HepG2 (cell line): ENCODE data around the gene NCOA1. TPM values are rescaled to one million over a fixed set of nuclear protein-coding genes. Genes with fewer than 3 reads are reported as not detected.

Source experiments
- ATF1 ChIP-seq: IDR thresholded peaks from 2 replicates; pipeline ENCODE4 v1.6.1; 2016; ENCODE audit warnings: mild to moderate bottlenecking, control low read depth
- BCL6 ChIP-seq: IDR thresholded peaks from 2 replicates; pipeline ENCODE4 v1.6.1; 2016; ENCODE audit warnings: missing genetic modification reagents, missing compliant biosample characterization
- GATA4 ChIP-seq: sonication (generic); IDR thresholded peaks from 2 replicates; pipeline ENCODE4 v1.6.1; 2016; ENCODE audit warnings: antibody characterized with exemption, low read depth, borderline replicate concordance
- IRX3 ChIP-seq: sonication (generic); formaldehyde crosslinking; IDR thresholded peaks from 2 replicates; pipeline ENCODE4 v1.8.1; 2023; ENCODE audit warnings: mild to moderate bottlenecking, low read depth, missing genetic modification reagents, borderline replicate concordance
- MAFK ChIP-seq, 2 experiments: IDR thresholded peaks in 1 of 2; conservative IDR thresholded peaks in 1 of 2; 2 replicates each; pipeline ENCODE4 v1.6.1; 2011; ENCODE audit warnings: improper control_type of control experiment in 2 of 2, low read length in 2 of 2
- MZF1 ChIP-seq: sonication (generic); formaldehyde crosslinking; IDR thresholded peaks from 2 replicates; pipeline ENCODE4 v1.8.1; 2023; ENCODE audit warnings: mild to moderate bottlenecking, missing genetic modification reagents, borderline replicate concordance
- NCOA1 ChIP-seq: sonication (generic); formaldehyde crosslinking; IDR thresholded peaks from 2 replicates; pipeline ENCODE4 v1.9.0; 2021; ENCODE audit warnings: missing genetic modification reagents
- NFRKB ChIP-seq: fragments of 450-650 bp; IDR thresholded peaks from 2 replicates; pipeline ENCODE4 v1.6.1; 2017
- PTBP1 ChIP-seq: fragments of 200-400 bp; formaldehyde crosslinking; IDR thresholded peaks from 2 replicates; pipeline ENCODE4 v1.6.1; 2018; ENCODE audit warnings: low read length, low read depth; ENCODE audit not compliant: poor library complexity, severe bottlenecking
- SOX5 ChIP-seq: IDR thresholded peaks from 2 replicates; pipeline ENCODE4 v1.6.1; 2016; ENCODE audit warnings: borderline replicate concordance
- SP140L ChIP-seq: sonication (generic); formaldehyde crosslinking; IDR thresholded peaks from 2 replicates; pipeline ENCODE4 v1.4.0; 2020; ENCODE audit warnings: missing genetic modification reagents, borderline replicate concordance
- TRIM24 ChIP-seq: sonication (generic); formaldehyde crosslinking; IDR thresholded peaks from 2 replicates; pipeline ENCODE4 v1.8.0; 2022; ENCODE audit warnings: mild to moderate bottlenecking, missing genetic modification reagents
- ZNF264 ChIP-seq: sonication (generic); formaldehyde crosslinking; IDR thresholded peaks from 2 replicates; pipeline ENCODE4 v1.4.0; 2020; ENCODE audit warnings: missing genetic modification reagents
- ZNF446 ChIP-seq: sonication (generic); formaldehyde crosslinking; IDR thresholded peaks from 2 replicates; pipeline ENCODE4 v1.5.0; 2020; ENCODE audit warnings: mild to moderate bottlenecking, missing genetic modification reagents
- ZNF468 ChIP-seq: sonication (generic); formaldehyde crosslinking; IDR thresholded peaks from 2 replicates; pipeline ENCODE4 v1.8.0; 2022; ENCODE audit warnings: mild to moderate bottlenecking, moderate library complexity, missing genetic modification reagents
- ZNF614 ChIP-seq: IDR thresholded peaks from 2 replicates; pipeline ENCODE4 v1.6.1; 2018; ENCODE audit warnings: missing biosample characterization, missing genetic modification reagents, inconsistent platforms, borderline replicate concordance
- ZNF775 ChIP-seq: sonication (generic); formaldehyde crosslinking; IDR thresholded peaks from 2 replicates; pipeline ENCODE4 v1.4.0; 2020; ENCODE audit warnings: missing genetic modification reagents, mild to moderate bottlenecking, moderate library complexity, borderline replicate concordance
- ZSCAN22 ChIP-seq: sonication (generic); formaldehyde crosslinking; IDR thresholded peaks from 2 replicates; pipeline ENCODE4 v1.4.0; 2020; ENCODE audit warnings: mild to moderate bottlenecking, missing genetic modification reagents
- ZSCAN30 ChIP-seq: sonication (generic); formaldehyde crosslinking; IDR thresholded peaks from 2 replicates; pipeline ENCODE4 v1.5.0; 2020; ENCODE audit warnings: mild to moderate bottlenecking, missing genetic modification reagents
- polyA plus RNA-seq, 8 experiments: library from polyadenylated mRNA; depleted of rRNA in 3 of 8; stranded (reverse) in 7 of 8; unstranded in 1 of 8; fragments of >200 nt; fragmentation: Illumina TruSeq in 4 of 8; extraction: Trizol in 4 of 8; gene quantifications; 2 replicates each; pipeline versions ENCODE4 v1.2.1 to v1.2.3, GENCODE V29; 2011 to 2016; ENCODE audit warnings: low read depth in 4 of 8, missing spikeins in 1 of 8, mixed read lengths in 1 of 8; ENCODE audit not compliant: insufficient read depth in 1 of 8
- total RNA-seq, 5 experiments: library from RNA; depleted of rRNA; stranded (reverse); fragments of >200 nt; fragmentation: Illumina TruSeq; extraction: Trizol; gene quantifications; 2 replicates each; pipeline ENCODE4 v1.2.3, GENCODE V29; 2016; ENCODE audit warnings: low read depth in 1 of 5
- TF ChIP-seq, protein P1 (sequence below): sonication (generic); formaldehyde crosslinking; IDR thresholded peaks from 2 replicates; pipeline ENCODE4 v1.4.0; 2020; ENCODE audit warnings: missing genetic modification reagents, borderline replicate concordance
- TF ChIP-seq, protein P2 (sequence below): sonication (generic); formaldehyde crosslinking; IDR thresholded peaks from 2 replicates; pipeline ENCODE4 v1.4.0; 2020; ENCODE audit warnings: missing genetic modification reagents, borderline replicate concordance

Gene NCOA1
- total and polyA plus RNA-seq, 2 of the 13 experiments (the other 11 are each of a cell fraction or from before 2014, with no cell fraction given): 10.0 to 10.4 TPM

GRCh38 chr2:24792874-24793760 lies 302.1 kb downstream of the NCOA1 start, which contains the start of the genes CENPO and PTRHD1 (continued):
- no peak for TF ChIP-seq ZNF446 (CRISPR knock-in tag)
- TF ChIP-seq ZNF264 (CRISPR knock-in tag): peak; percentile 87; the same call in 1 of the 2 replicates
- peak; percentile 83; the same call in 1 of the 2 replicates for TF ChIP-seq ZNF775 (CRISPR knock-in tag)
- TF ChIP-seq, protein P1, sequence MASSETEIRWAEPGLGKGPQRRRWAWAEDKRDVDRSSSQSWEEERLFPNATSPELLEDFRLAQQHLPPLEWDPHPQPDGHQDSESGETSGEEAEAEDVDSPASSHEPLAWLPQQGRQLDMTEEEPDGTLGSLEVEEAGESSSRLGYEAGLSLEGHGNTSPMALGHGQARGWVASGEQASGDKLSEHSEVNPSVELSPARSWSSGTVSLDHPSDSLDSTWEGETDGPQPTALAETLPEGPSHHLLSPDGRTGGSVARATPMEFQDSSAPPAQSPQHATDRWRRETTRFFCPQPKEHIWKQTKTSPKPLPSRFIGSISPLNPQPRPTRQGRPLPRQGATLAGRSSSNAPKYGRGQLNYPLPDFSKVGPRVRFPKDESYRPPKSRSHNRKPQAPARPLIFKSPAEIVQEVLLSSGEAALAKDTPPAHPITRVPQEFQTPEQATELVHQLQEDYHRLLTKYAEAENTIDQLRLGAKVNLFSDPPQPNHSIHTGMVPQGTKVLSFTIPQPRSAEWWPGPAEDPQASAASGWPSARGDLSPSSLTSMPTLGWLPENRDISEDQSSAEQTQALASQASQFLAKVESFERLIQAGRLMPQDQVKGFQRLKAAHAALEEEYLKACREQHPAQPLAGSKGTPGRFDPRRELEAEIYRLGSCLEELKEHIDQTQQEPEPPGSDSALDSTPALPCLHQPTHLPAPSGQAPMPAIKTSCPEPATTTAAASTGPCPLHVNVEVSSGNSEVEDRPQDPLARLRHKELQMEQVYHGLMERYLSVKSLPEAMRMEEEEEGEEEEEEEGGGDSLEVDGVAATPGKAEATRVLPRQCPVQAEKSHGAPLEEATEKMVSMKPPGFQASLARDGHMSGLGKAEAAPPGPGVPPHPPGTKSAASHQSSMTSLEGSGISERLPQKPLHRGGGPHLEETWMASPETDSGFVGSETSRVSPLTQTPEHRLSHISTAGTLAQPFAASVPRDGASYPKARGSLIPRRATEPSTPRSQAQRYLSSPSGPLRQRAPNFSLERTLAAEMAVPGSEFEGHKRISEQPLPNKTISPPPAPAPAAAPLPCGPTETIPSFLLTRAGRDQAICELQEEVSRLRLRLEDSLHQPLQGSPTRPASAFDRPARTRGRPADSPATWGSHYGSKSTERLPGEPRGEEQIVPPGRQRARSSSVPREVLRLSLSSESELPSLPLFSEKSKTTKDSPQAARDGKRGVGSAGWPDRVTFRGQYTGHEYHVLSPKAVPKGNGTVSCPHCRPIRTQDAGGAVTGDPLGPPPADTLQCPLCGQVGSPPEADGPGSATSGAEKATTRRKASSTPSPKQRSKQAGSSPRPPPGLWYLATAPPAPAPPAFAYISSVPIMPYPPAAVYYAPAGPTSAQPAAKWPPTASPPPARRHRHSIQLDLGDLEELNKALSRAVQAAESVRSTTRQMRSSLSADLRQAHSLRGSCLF: no peak
- TF ChIP-seq IRX3 (CRISPR knock-in tag): peak; percentile 43; the same call in 1 of the 2 replicates
- peak; percentile 35 for TF ChIP-seq PTBP1
- 0 out of 2 replicates have a peak, but pooled peaks have one; percentile 70 for TF ChIP-seq SP140L (CRISPR knock-in tag)
- TF ChIP-seq SOX5: peak; percentile 33
- no peak for TF ChIP-seq MAFK (conservative IDR thresholded peaks at IDR 0.05 in 1 of 2, IDR thresholded peaks at IDR 0.05 in 1 of 2; ENCODE audit: low read length in 2 of 2)
- TF ChIP-seq ZSCAN30 (CRISPR knock-in tag): no peak
- TF ChIP-seq, protein P2, sequence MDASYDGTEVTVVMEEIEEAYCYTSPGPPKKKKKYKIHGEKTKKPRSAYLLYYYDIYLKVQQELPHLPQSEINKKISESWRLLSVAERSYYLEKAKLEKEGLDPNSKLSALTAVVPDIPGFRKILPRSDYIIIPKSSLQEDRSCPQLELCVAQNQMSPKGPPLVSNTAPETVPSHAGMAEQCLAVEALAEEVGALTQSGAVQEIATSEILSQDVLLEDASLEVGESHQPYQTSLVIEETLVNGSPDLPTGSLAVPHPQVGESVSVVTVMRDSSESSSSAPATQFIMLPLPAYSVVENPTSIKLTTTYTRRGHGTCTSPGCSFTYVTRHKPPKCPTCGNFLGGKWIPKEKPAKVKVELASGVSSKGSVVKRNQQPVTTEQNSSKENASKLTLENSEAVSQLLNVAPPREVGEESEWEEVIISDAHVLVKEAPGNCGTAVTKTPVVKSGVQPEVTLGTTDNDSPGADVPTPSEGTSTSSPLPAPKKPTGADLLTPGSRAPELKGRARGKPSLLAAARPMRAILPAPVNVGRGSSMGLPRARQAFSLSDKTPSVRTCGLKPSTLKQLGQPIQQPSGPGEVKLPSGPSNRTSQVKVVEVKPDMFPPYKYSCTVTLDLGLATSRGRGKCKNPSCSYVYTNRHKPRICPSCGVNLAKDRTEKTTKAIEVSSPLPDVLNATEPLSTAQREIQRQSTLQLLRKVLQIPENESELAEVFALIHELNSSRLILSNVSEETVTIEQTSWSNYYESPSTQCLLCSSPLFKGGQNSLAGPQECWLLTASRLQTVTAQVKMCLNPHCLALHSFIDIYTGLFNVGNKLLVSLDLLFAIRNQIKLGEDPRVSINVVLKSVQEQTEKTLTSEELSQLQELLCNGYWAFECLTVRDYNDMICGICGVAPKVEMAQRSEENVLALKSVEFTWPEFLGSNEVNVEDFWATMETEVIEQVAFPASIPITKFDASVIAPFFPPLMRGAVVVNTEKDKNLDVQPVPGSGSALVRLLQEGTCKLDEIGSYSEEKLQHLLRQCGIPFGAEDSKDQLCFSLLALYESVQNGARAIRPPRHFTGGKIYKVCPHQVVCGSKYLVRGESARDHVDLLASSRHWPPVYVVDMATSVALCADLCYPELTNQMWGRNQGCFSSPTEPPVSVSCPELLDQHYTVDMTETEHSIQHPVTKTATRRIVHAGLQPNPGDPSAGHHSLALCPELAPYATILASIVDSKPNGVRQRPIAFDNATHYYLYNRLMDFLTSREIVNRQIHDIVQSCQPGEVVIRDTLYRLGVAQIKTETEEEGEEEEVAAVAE (CRISPR knock-in tag): peak; percentile 47; the same call in 1 of the 2 replicates
- TF ChIP-seq NCOA1 (CRISPR knock-in tag): 0 out of 2 replicates have a peak, but pooled peaks have one; percentile 58
- TF ChIP-seq TRIM24 (CRISPR knock-in tag): no peak
- peak; percentile 86; the same call in 1 of the 2 replicates for TF ChIP-seq ZNF614 (CRISPR knock-in tag)
- TF ChIP-seq NFRKB: peak; percentile 85
- TF ChIP-seq ATF1: no peak
- TF ChIP-seq ZNF468: peak; percentile 94; the same call in 1 of the 2 replicates
- no peak for TF ChIP-seq ZSCAN22 (CRISPR knock-in tag)
- no peak for TF ChIP-seq MZF1 (CRISPR knock-in tag)
- TF ChIP-seq BCL6 (CRISPR knock-in tag): peak; percentile 31; the same call in 1 of the 2 replicates
- TF ChIP-seq GATA4: peak; percentile 84; the same call in 1 of the 2 replicates
